GM18951 (cell line): Measurements from ENCODE around the gene TMEM156.
"Not testable (repeated sequence)": the region's sequence is repeated elsewhere in the genome, so short reads cannot be mapped to it uniquely, and the experiment has no call there.

ENCODE experiments used
- POLR2A ChIP-seq: IDR thresholded peaks from 4 replicates; pipeline ENCODE4 v1.6.1; 2011; ENCODE audit warnings: mild to moderate bottlenecking; ENCODE audit not compliant: insufficient read length, insufficient read depth; ENCODE audit errors: extremely low read depth
- in situ Hi-C: fragments of 300-500 bp; cut with MboI; formaldehyde crosslinking; loops from one replicate; pipeline ENCODE4 v1.12.0; 2022; ENCODE audit warnings: low sequenced_read_pairs, mixed read lengths, inconsistent platforms; ENCODE audit not compliant: unreplicated experiment

TMEM156 gene

GRCh38 chr4:38976308-38976707, 55.9 kb downstream of the TMEM156 start:
- in situ Hi-C loops, result no loop called here

GRCh38 chr4:38968668-38969067, 63.5 kb downstream of the TMEM156 start:
- no peak for TF ChIP-seq POLR2A
- in situ Hi-C loops, result no loop called here

More at GRCh38 chr4:38976308-38976707, 55.9 kb downstream of the TMEM156 start:
- no peak for TF ChIP-seq POLR2A

GRCh38 chr4:38967260-38968095, 64.7 kb downstream of the TMEM156 start:
- TF ChIP-seq POLR2A, result no peak
- in situ Hi-C loops, result no loop called here

- in situ Hi-C loops, result no loop called here
- no peak for TF ChIP-seq POLR2A
Measured at GRCh38 chr4:38965866-38966265, 66.3 kb downstream of the TMEM156 start.

GRCh38 chr4:38964942-38965775, 67.0 kb downstream of the TMEM156 start:
- TF ChIP-seq POLR2A, result no peak
- in situ Hi-C loops, result no loop called here

GRCh38 chr4:38959248-38959647, 73.0 kb downstream of the TMEM156 start:
- in situ Hi-C loops, result not testable (repeated sequence)

GRCh38 chr4:38958453-38959190, 73.6 kb downstream of the TMEM156 start:
- in situ Hi-C loops, result no loop called here
- TF ChIP-seq POLR2A, result no peak

GRCh38 chr4:38957893-38958292, 74.3 kb downstream of the TMEM156 start:
- no peak for TF ChIP-seq POLR2A
- in situ Hi-C loops, result no loop called here

GRCh38 chr4:38957261-38957815, 74.9 kb downstream of the TMEM156 start:
- TF ChIP-seq POLR2A, result no peak
- in situ Hi-C loops, result no loop called here

GRCh38 chr4:38955957-38956356, 76.3 kb downstream of the TMEM156 start:
- no peak for TF ChIP-seq POLR2A
- in situ Hi-C loops, result no loop called here

- in situ Hi-C loops, result no loop called here
- no peak for TF ChIP-seq POLR2A
Measured at GRCh38 chr4:38954727-38955126, 77.5 kb downstream of the TMEM156 start.

GRCh38 chr4:38952017-38952416, 80.2 kb downstream of the TMEM156 start:
- in situ Hi-C loops, result no loop called here
- TF ChIP-seq POLR2A, result no peak

GRCh38 chr4:38951598-38951997, 80.6 kb downstream of the TMEM156 start:
- in situ Hi-C loops, result no loop called here
- TF ChIP-seq POLR2A, result no peak
